SK-N-SH (cell line): ENCODE results near the gene INPP5J. TPM values are rescaled to one million over a fixed set of nuclear protein-coding genes. Genes with fewer than 3 reads are reported as not detected.

Experiments used
- CTCF ChIA-PET: fragments of 300-600, 350-600 bp; formaldehyde crosslinking; extraction: SDS; loops from one replicate; lab custom pipeline; 2021; lab: Yijun Ruan, JAX
- POLR2A ChIA-PET: fragments of 350-600 bp; sonication (Branson Sonifier 250); formaldehyde crosslinking; extraction: SDS; loops from one replicate; lab custom pipeline; 2020; ENCODE audit warnings: antibody characterized with exemption, inconsistent platforms; lab: Yijun Ruan, JAX
- DNase-seq: peaks from one replicate; pipeline ENCODE4 v3.0.0; 2012
- H2AFZ ChIP-seq: fragments of 200-600 bp; sonication (generic); 2 replicates; pipeline ENCODE4 v1.8.1; 2016; ENCODE audit warnings: antibody characterized with exemption, mild to moderate bottlenecking, low read depth
- H3F3A ChIP-seq: fragments of 200-600 bp; sonication (generic); replicated peaks from 2 replicates; pipeline ENCODE3; 2016; ENCODE audit warnings: antibody characterized with exemption, mild to moderate bottlenecking; ENCODE audit not compliant: insufficient read depth
- H3K27ac ChIP-seq, 2 experiments: fragments of 200-500 bp in 1 of 2; fragments of 200-600 bp in 1 of 2; sonication (Bioruptor generic) in 1 of 2; sonication (generic), shearing (Covaris generic) in 1 of 2; 2 replicates each; pipeline versions ENCODE4 v1.5.1 to v1.6.1; 2014 to 2016; ENCODE audit warnings: low read depth in 2 of 2, inconsistent platforms in 1 of 2, low read length in 1 of 2, mild to moderate bottlenecking in 1 of 2, mixed read lengths in 1 of 2
- H3K27me3 ChIP-seq: fragments of 200-600 bp; sonication (generic), shearing (Covaris generic); 2 replicates; pipeline ENCODE4 v1.6.1; 2016; ENCODE audit warnings: mixed run types; ENCODE audit not compliant: insufficient read depth
- H3K36me3 ChIP-seq, 2 experiments: fragments of 200-500 bp in 1 of 2; fragments of 200-600 bp in 1 of 2; sonication (Bioruptor generic) in 1 of 2; sonication (generic) in 1 of 2; replicated peaks in 1 of 2; 2 replicates each; pipeline versions ENCODE3 to v1.5.1; 2014 to 2016; ENCODE audit warnings: low read length in 1 of 2, mild to moderate bottlenecking in 1 of 2; ENCODE audit not compliant: insufficient read depth in 2 of 2, control insufficient read depth in 1 of 2
- H3K4me1 ChIP-seq, 2 experiments: fragments of 200-500 bp in 1 of 2; fragments of 200-600 bp in 1 of 2; sonication (Bioruptor generic) in 1 of 2; sonication (generic), shearing (Covaris generic) in 1 of 2; 2 replicates each; pipeline versions ENCODE4 v1.5.1 to v1.6.1; 2014 to 2016; ENCODE audit warnings: low read depth in 1 of 2, low read length in 1 of 2, mixed run types in 1 of 2; ENCODE audit not compliant: insufficient read depth in 2 of 2, control insufficient read depth in 1 of 2
- H3K4me2 ChIP-seq: fragments of 200-600 bp; sonication (generic), shearing (Covaris generic); 2 replicates; pipeline ENCODE4 v1.6.1; 2017; ENCODE audit warnings: mixed run types
- H3K4me3 ChIP-seq, 2 experiments: fragments of 200-500 bp in 1 of 2; fragments of 200-600 bp in 1 of 2; sonication (Bioruptor generic) in 1 of 2; sonication (generic), shearing (Covaris generic) in 1 of 2; 2 replicates each; pipeline versions ENCODE4 v1.5.1 to v1.8.1; 2014 to 2016; ENCODE audit warnings: low read depth in 2 of 2, inconsistent platforms in 1 of 2, low read length in 1 of 2, mild to moderate bottlenecking in 1 of 2, mixed read lengths in 1 of 2, moderate library complexity in 1 of 2
- H3K79me2 ChIP-seq: fragments of 200-600 bp; sonication (generic); 2 replicates; pipeline ENCODE4 v1.8.1; 2017; ENCODE audit warnings: mild to moderate bottlenecking; ENCODE audit not compliant: insufficient read depth
- H3K9ac ChIP-seq: fragments of 200-600 bp; sonication (generic); 2 replicates; pipeline ENCODE4 v1.6.1; 2017; ENCODE audit warnings: mixed run types
- H3K9me2 ChIP-seq: fragments of 200-600 bp; sonication (generic); 2 replicates; pipeline ENCODE4 v1.6.1; 2017; ENCODE audit warnings: mixed run types
- H3K9me3 ChIP-seq: fragments of 200-600 bp; sonication (generic); 2 replicates; pipeline ENCODE4 v1.6.1; 2017; ENCODE audit warnings: mixed run types, mild to moderate bottlenecking, moderate library complexity
- H4K20me1 ChIP-seq: fragments of 200-600 bp; sonication (generic); 2 replicates; pipeline ENCODE4 v1.6.1; 2017; ENCODE audit warnings: mild to moderate bottlenecking, mixed run types; ENCODE audit not compliant: insufficient read depth
- EP300 ChIP-seq, 2 experiments: IDR thresholded peaks; 2 replicates each; pipeline versions ENCODE4 v1.4.0 to v1.6.1; 2012; ENCODE audit warnings: borderline replicate concordance in 1 of 2, low read depth in 1 of 2, low read length in 1 of 2
- FOSL2 ChIP-seq: IDR thresholded peaks from 2 replicates; pipeline ENCODE4 v1.4.0; 2012; ENCODE audit warnings: low read depth, mild to moderate bottlenecking, moderate library complexity, borderline replicate concordance
- FOXJ3 ChIP-seq: sonication (generic); formaldehyde crosslinking; IDR thresholded peaks from 2 replicates; pipeline ENCODE4 v1.5.1; 2020; ENCODE audit warnings: mild to moderate bottlenecking, missing genetic modification reagents
- MAX ChIP-seq: IDR thresholded peaks from 2 replicates; pipeline ENCODE4 v1.4.0; 2012; ENCODE audit warnings: low read depth
- MEF2A ChIP-seq: IDR thresholded peaks from 2 replicates; pipeline ENCODE4 v1.4.0; 2012; ENCODE audit warnings: low read depth, borderline replicate concordance
- NFIC ChIP-seq: IDR thresholded peaks from 2 replicates; pipeline ENCODE4 v1.4.0; 2012; ENCODE audit warnings: borderline replicate concordance
- PBX3 ChIP-seq: IDR thresholded peaks from 2 replicates; pipeline ENCODE4; 2012
- ZBTB33 ChIP-seq: IDR thresholded peaks from 2 replicates; pipeline ENCODE4 v1.4.0; 2012; ENCODE audit warnings: low read depth, borderline replicate concordance
- WGBS: methylation state at CpG from one replicate; pipeline ENCODE4 v1.1.6; 2017; ENCODE audit warnings: low lambda C conversion rate; 5-methylcytosine and 5-hydroxymethylcytosine counted together
- polyA plus RNA-seq, 3 experiments: library from polyadenylated mRNA; depleted of rRNA; stranded (reverse); fragments of >200 nt; gene quantifications; 2 replicates each; pipeline ENCODE4 v1.2.3, GENCODE V29; 2012

Gene INPP5J
- polyA plus RNA-seq, 1 of the 3 experiments (the other 2 are of a cell fraction) = 3.2 TPM

GRCh38 chr22:31124290-31124689, 1.5 kb downstream of the INPP5J start:
- H4K20me1 ChIP-seq = no peaks in the 10 kb centered on the region
- TF ChIP-seq PBX3 = no peak
- TF ChIP-seq FOXJ3 (CRISPR knock-in tag) = no peak
- no peak for TF ChIP-seq MAX
- no peak for TF ChIP-seq FOSL2
- no peak for TF ChIP-seq MEF2A
- POLR2A ChIA-PET = no interaction called here
- WGBS = 86% methylated on average over 2 of the region's 3 CpGs
- peaks cover 0 to 43% of the 10 kb centered on the region in 2 experiments; a peak in 1 of 4 replicates for H3K4me1 ChIP-seq
- no peaks in the 10 kb centered on the region for H3K27me3 ChIP-seq
- no peak overlapping the region for H2AFZ ChIP-seq
- no peak for DNase-seq
- no peak overlapping the region for H3K4me2 ChIP-seq
- no peaks in the 10 kb centered on the region for H3K79me2 ChIP-seq
- CTCF ChIA-PET = interaction anchor here (1.0 to 8.2 kb wide), 6 partner anchors 15 to 40 kb away, joined by 3 to 52 read pairs (median 3); partner anchors contain the start of gene SELENOM
- H3F3A ChIP-seq = no peaks in the 10 kb centered on the region
- H3K4me3 ChIP-seq = no peak overlapping the region; a peak in 1 of 4 replicates
- no peaks in the 10 kb centered on the region for H3K9me3 ChIP-seq
- H3K27ac ChIP-seq = peak overlapping the region in 1 of 2 experiments; percentile 86; a peak in 2 of 4 replicates
- H3K36me3 ChIP-seq = no peaks in the 10 kb centered on the region
- no peak overlapping the region for H3K9ac ChIP-seq
- no peaks in the 10 kb centered on the region for H3K9me2 ChIP-seq

GRCh38 chr22:31124811-31125465, 2.2 kb downstream of the INPP5J start:
- Histone ChIP-seq H3K79me2 (no peaks in the 10 kb centered on the region), H3K9me3 (no peaks in the 10 kb centered on the region), H3K9me2 (no peaks in the 10 kb centered on the region), H2AFZ (no peak overlapping the region), H3K36me3 (no peaks in the 10 kb centered on the region), H3K27me3 (no peaks in the 10 kb centered on the region), H4K20me1 (no peaks in the 10 kb centered on the region), H3F3A (peaks cover 2% of the 10 kb centered on the region), H3K9ac (no peak overlapping the region), H3K27ac (peak overlapping the region in 1 of 2 experiments; percentile 86; a peak in 2 of 4 replicates), H3K4me1 (peaks cover 0 to 43% of the 10 kb centered on the region in 2 experiments; a peak in 1 of 4 replicates), H3K4me2 (no peak overlapping the region), H3K4me3 (no peak overlapping the region)
- CTCF ChIA-PET = interaction anchor here (1.0 to 8.2 kb wide), 6 partner anchors 14 to 41 kb away, joined by 3 to 52 read pairs (median 3); partner anchors contain the start of gene SELENOM
- 66% methylated on average over 5 of the region's 14 CpGs for WGBS
- POLR2A ChIA-PET = no interaction called here
- DNase-seq = peak; percentile 68
- no peak for TF ChIP-seq NFIC
- TF ChIP-seq EP300 (IDR thresholded peaks at IDR 0.05; ENCODE audit: borderline replicate concordance in 1 of 2, low read depth in 1 of 2, low read length in 1 of 2) = no peak; a peak in 1 of 4 replicates
- no peak for TF ChIP-seq FOSL2
- TF ChIP-seq FOXJ3 (CRISPR knock-in tag) = no peak
- TF ChIP-seq ZBTB33 = no peak
